Lower leg skin (tissue), 3 donors: ENCODE data around the gene SCAF8.

Experiments
- POLR2A ChIP-seq, 2 donors: fragments of 450-650 bp; IDR thresholded peaks; one replicate each; pipeline ENCODE4 v1.6.1; 2016 to 2017; ENCODE audit warnings: antibody characterized with exemption in 2 of 2, mild to moderate bottlenecking in 1 of 2, moderate library complexity in 1 of 2
- TF ChIP-seq, protein P1 (sequence below), 3 donors: fragments of 450-650 bp; IDR thresholded peaks; one replicate each; pipeline ENCODE4 v1.5.1; 2016; ENCODE audit warnings: antibody characterized with exemption in 3 of 3, mild to moderate bottlenecking in 3 of 3, moderate library complexity in 2 of 3

GRCh38 chr6:154690857-154691256 lies 42.4 kb upstream of the SCAF8 start:
- TF ChIP-seq, protein P1, sequence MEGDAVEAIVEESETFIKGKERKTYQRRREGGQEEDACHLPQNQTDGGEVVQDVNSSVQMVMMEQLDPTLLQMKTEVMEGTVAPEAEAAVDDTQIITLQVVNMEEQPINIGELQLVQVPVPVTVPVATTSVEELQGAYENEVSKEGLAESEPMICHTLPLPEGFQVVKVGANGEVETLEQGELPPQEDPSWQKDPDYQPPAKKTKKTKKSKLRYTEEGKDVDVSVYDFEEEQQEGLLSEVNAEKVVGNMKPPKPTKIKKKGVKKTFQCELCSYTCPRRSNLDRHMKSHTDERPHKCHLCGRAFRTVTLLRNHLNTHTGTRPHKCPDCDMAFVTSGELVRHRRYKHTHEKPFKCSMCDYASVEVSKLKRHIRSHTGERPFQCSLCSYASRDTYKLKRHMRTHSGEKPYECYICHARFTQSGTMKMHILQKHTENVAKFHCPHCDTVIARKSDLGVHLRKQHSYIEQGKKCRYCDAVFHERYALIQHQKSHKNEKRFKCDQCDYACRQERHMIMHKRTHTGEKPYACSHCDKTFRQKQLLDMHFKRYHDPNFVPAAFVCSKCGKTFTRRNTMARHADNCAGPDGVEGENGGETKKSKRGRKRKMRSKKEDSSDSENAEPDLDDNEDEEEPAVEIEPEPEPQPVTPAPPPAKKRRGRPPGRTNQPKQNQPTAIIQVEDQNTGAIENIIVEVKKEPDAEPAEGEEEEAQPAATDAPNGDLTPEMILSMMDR (IDR thresholded peaks at IDR 0.05), result no peak
- TF ChIP-seq POLR2A (IDR thresholded peaks at IDR 0.05), result no peak
